SK-N-SH treated with all-trans-retinoic acid at 6 μM for 48 hours (cell line): ENCODE data around the gene LSAMP.

ENCODE experiments used
- ATAC-seq: fragments of 200-7000 bp; cut with Tn5 transposase; 3 replicates; pipeline ENCODE4 v1.9.1; 2020; ENCODE audit warnings: mild to moderate bottlenecking, moderate library complexity
- ARNTL ChIP-seq: fragments of 450-650 bp; formaldehyde crosslinking; IDR thresholded peaks from 2 replicates; pipeline ENCODE4 v1.5.0; 2020; ENCODE audit warnings: low read depth, mild to moderate bottlenecking, moderate library complexity, borderline replicate concordance
- BACH2 ChIP-seq: fragments of 250-450 bp; sonication (Bioruptor Pico); IDR thresholded peaks from 2 replicates; pipeline ENCODE4 v1.9.0; 2021; ENCODE audit warnings: mild to moderate bottlenecking, borderline replicate concordance
- CSDC2 ChIP-seq: fragments of 250-450 bp; sonication (Bioruptor Pico); IDR thresholded peaks from 2 replicates; pipeline ENCODE4 v1.5.0; 2020; ENCODE audit warnings: mild to moderate bottlenecking, moderate library complexity
- GLIS3 ChIP-seq: fragments of 250-450 bp; sonication (Bioruptor Pico); IDR thresholded peaks from 2 replicates; pipeline ENCODE4 v1.5.0; 2020; ENCODE audit warnings: mild to moderate bottlenecking, moderate library complexity
- ISL1 ChIP-seq: fragments of 250-450 bp; sonication (Bioruptor Pico); IDR thresholded peaks from 2 replicates; pipeline ENCODE4 v2.1.2; 2022; ENCODE audit warnings: mild to moderate bottlenecking, moderate library complexity
- OSR1 ChIP-seq: fragments of 250-450 bp; sonication (Bioruptor Pico); IDR thresholded peaks from 2 replicates; pipeline ENCODE4 v1.8.0; 2022; ENCODE audit warnings: moderate library complexity, mild to moderate bottlenecking, inconsistent platforms
- RARB ChIP-seq: fragments of 250-450 bp; sonication (Bioruptor Pico); IDR thresholded peaks from 2 replicates; pipeline ENCODE4 v1.8.0; 2021; ENCODE audit warnings: mild to moderate bottlenecking, moderate library complexity
- SNAI2 ChIP-seq: fragments of 250-450 bp; sonication (Bioruptor Pico); IDR thresholded peaks from 2 replicates; pipeline ENCODE4 v1.5.0; 2020; ENCODE audit warnings: mild to moderate bottlenecking, moderate library complexity
- TCF4 ChIP-seq: fragments of 250-450 bp; sonication (Bioruptor Pico); IDR thresholded peaks from 2 replicates; pipeline ENCODE4 v1.8.0; 2021; ENCODE audit warnings: mild to moderate bottlenecking, moderate library complexity, borderline replicate concordance
- TOX ChIP-seq: fragments of 250-450 bp; sonication (Bioruptor Pico); IDR thresholded peaks from 2 replicates; pipeline ENCODE4 v1.8.0; 2021; ENCODE audit warnings: mild to moderate bottlenecking, moderate library complexity, borderline replicate concordance
- ZC3H10 ChIP-seq: fragments of 250-450 bp; sonication (Bioruptor Pico); IDR thresholded peaks from 2 replicates; pipeline ENCODE4 v1.5.1; 2021; ENCODE audit warnings: mild to moderate bottlenecking, moderate library complexity
- ZFP3 ChIP-seq: fragments of 250-450 bp; sonication (Bioruptor Pico); IDR thresholded peaks from 2 replicates; pipeline ENCODE4 v1.5.0; 2020; ENCODE audit warnings: mild to moderate bottlenecking, moderate library complexity
- ZFP30 ChIP-seq: fragments of 450-650 bp; formaldehyde crosslinking; IDR thresholded peaks from 2 replicates; pipeline ENCODE4 v1.5.0; 2022; ENCODE audit warnings: mild to moderate bottlenecking, moderate library complexity
- ZNF565 ChIP-seq: fragments of 450-650 bp; formaldehyde crosslinking; conservative IDR thresholded peaks from 2 replicates; pipeline ENCODE4 v1.5.0; 2020; ENCODE audit warnings: low read depth, mild to moderate bottlenecking, moderate library complexity
- ZNF70 ChIP-seq: fragments of 450-650 bp; formaldehyde crosslinking; IDR thresholded peaks from 2 replicates; pipeline ENCODE4 v1.5.0; 2020; ENCODE audit warnings: mild to moderate bottlenecking, moderate library complexity
- ZNF8 ChIP-seq: fragments of 450-650 bp; formaldehyde crosslinking; IDR thresholded peaks from 2 replicates; pipeline ENCODE4 v1.5.0; 2020; ENCODE audit warnings: mild to moderate bottlenecking, moderate library complexity
- TF ChIP-seq, protein P1 (sequence below): fragments of 250-450 bp; sonication (Bioruptor Pico); IDR thresholded peaks from 2 replicates; pipeline ENCODE4 v1.5.1; 2020; ENCODE audit warnings: low read depth, mild to moderate bottlenecking, moderate library complexity
- TF ChIP-seq, protein P2 (sequence below): fragments of 250-450 bp; sonication (Bioruptor Pico); IDR thresholded peaks from 2 replicates; pipeline ENCODE4 v1.5.1; 2021; ENCODE audit warnings: mild to moderate bottlenecking, moderate library complexity
- TF ChIP-seq, protein P3 (sequence below): fragments of 250-450 bp; sonication (Bioruptor Pico); IDR thresholded peaks from 2 replicates; pipeline ENCODE4 v1.8.0; 2020; ENCODE audit warnings: mild to moderate bottlenecking, moderate library complexity, borderline replicate concordance
- TF ChIP-seq, protein P4 (sequence below): fragments of 250-450 bp; sonication (Bioruptor Pico); IDR thresholded peaks from 2 replicates; pipeline ENCODE4 v1.8.0; 2021; ENCODE audit warnings: low read depth, mild to moderate bottlenecking, moderate library complexity, borderline replicate concordance

LSAMP gene

DNA sequence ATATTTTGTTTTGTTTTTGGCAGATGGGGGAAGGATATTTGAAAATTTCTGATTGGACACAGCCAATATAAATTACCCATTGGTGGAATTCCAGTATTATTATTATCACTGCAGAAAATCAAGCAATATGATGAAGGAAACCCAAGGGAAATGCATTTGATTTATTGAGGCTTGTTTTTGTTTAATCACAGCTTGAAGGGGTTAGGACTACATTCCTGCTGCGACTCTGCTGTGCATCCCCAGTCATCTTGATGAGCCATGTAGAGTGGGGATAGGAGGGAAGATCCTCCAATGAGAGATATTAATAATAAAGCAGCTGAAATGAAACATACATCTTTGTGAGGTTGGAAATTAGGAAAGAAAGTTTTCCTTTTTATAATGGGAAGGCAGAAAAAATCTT is 613.4 kb downstream of the LSAMP start:
- TF ChIP-seq SNAI2 (CRISPR knock-in tag) (no peak), GLIS3 (CRISPR knock-in tag) (no peak), ISL1 (CRISPR knock-in tag) (no peak), ARNTL (CRISPR knock-in tag) (no peak), OSR1 (no peak), ZNF8 (CRISPR knock-in tag) (no peak), ZC3H10 (no peak), ZFP30 (CRISPR knock-in tag) (no peak), BACH2 (CRISPR knock-in tag) (no peak), TOX (CRISPR knock-in tag) (no peak)
- TF ChIP-seq, protein P1, sequence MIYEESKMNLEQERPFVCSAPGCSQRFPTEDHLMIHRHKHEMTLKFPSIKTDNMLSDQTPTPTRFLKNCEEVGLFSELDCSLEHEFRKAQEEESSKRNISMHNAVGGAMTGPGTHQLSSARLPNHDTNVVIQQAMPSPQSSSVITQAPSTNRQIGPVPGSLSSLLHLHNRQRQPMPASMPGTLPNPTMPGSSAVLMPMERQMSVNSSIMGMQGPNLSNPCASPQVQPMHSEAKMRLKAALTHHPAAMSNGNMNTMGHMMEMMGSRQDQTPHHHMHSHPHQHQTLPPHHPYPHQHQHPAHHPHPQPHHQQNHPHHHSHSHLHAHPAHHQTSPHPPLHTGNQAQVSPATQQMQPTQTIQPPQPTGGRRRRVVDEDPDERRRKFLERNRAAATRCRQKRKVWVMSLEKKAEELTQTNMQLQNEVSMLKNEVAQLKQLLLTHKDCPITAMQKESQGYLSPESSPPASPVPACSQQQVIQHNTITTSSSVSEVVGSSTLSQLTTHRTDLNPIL: no peak
- TF ChIP-seq, protein P2, sequence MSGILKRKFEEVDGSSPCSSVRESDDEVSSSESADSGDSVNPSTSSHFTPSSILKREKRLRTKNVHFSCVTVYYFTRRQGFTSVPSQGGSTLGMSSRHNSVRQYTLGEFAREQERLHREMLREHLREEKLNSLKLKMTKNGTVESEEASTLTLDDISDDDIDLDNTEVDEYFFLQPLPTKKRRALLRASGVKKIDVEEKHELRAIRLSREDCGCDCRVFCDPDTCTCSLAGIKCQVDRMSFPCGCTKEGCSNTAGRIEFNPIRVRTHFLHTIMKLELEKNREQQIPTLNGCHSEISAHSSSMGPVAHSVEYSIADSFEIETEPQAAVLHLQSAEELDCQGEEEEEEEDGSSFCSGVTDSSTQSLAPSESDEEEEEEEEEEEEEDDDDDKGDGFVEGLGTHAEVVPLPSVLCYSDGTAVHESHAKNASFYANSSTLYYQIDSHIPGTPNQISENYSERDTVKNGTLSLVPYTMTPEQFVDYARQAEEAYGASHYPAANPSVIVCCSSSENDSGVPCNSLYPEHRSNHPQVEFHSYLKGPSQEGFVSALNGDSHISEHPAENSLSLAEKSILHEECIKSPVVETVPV (CRISPR knock-in tag): no peak
- TF ChIP-seq, protein P3, sequence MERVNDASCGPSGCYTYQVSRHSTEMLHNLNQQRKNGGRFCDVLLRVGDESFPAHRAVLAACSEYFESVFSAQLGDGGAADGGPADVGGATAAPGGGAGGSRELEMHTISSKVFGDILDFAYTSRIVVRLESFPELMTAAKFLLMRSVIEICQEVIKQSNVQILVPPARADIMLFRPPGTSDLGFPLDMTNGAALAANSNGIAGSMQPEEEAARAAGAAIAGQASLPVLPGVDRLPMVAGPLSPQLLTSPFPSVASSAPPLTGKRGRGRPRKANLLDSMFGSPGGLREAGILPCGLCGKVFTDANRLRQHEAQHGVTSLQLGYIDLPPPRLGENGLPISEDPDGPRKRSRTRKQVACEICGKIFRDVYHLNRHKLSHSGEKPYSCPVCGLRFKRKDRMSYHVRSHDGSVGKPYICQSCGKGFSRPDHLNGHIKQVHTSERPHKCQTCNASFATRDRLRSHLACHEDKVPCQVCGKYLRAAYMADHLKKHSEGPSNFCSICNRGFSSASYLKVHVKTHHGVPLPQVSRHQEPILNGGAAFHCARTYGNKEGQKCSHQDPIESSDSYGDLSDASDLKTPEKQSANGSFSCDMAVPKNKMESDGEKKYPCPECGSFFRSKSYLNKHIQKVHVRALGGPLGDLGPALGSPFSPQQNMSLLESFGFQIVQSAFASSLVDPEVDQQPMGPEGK (CRISPR knock-in tag): no peak
- ATAC-seq: no peak

DNA sequence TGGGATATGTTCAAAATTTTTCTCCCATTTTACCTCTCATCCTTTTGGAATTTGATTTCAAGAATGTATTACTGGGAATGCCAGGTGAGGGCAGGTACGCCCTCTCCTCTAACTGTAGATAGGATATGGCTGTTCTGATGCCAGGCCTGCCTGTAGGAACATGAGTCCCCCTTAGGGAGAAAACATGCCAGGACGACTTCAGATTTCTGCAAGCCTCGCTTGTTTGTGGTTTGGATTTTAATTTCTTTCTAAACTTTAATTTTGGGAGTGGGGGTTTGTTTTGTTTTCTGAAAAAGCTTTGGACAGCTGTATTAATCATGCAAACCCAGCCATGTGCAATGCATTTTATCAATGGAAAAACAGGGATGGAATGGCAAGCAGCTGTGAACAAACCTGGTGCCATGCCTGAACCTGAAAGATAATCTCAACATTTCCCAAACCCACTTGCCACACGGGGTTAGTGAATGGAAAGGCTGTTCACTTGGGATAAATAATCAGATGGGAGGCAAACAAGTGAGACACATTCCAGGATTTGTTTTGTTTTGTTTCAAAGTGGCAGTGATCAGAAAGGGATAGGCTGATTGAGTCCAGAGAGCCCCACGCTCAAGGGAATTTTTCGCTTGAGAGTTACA is 614.4 kb downstream of the LSAMP start:
- no peak for ATAC-seq
- TF ChIP-seq BACH2 (CRISPR knock-in tag) (no peak), ZNF565 (CRISPR knock-in tag) (no peak), RARB (CRISPR knock-in tag) (no peak), OSR1 (no peak), ISL1 (CRISPR knock-in tag) (no peak), TOX (CRISPR knock-in tag) (no peak), CSDC2 (CRISPR knock-in tag) (no peak), ZFP3 (CRISPR knock-in tag) (no peak), TCF4 (CRISPR knock-in tag) (no peak), ZNF70 (CRISPR knock-in tag) (no peak), ARNTL (CRISPR knock-in tag) (no peak), SNAI2 (CRISPR knock-in tag) (no peak), ZC3H10 (no peak), ZFP30 (CRISPR knock-in tag) (no peak)
- TF ChIP-seq, protein P4, sequence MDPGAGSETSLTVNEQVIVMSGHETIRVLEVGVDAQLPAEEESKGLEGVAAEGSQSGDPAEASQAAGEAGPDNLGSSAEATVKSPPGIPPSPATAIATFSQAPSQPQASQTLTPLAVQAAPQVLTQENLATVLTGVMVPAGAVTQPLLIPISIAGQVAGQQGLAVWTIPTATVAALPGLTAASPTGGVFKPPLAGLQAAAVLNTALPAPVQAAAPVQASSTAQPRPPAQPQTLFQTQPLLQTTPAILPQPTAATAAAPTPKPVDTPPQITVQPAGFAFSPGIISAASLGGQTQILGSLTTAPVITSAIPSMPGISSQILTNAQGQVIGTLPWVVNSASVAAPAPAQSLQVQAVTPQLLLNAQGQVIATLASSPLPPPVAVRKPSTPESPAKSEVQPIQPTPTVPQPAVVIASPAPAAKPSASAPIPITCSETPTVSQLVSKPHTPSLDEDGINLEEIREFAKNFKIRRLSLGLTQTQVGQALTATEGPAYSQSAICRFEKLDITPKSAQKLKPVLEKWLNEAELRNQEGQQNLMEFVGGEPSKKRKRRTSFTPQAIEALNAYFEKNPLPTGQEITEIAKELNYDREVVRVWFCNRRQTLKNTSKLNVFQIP (CRISPR knock-in tag): no peak
- TF ChIP-seq, protein P1: no peak
- TF ChIP-seq, all 23 proteins: peak for 0

DNA sequence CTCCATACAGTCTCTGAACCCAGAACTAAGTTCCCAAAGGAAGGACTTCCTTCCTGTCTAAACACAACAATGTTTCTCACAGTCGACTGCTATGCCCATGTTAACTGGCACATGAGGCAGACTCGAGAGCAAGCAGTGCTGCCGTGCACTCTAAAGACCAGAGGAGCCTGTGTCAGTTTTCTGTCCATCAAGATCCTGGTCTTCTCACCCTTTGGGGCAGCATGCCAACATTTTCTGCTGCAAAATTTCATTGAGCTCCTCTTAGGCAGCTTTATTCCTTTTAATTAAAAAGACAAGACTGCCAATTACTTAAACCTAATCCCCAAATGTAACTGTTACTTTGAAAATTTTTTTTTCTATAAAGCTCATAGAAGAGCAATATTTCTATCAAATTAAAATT is 616.9 kb downstream of the LSAMP start:
- TF ChIP-seq ZC3H10 (no peak), ZFP30 (CRISPR knock-in tag) (no peak), BACH2 (CRISPR knock-in tag) (no peak)
- TF ChIP-seq, protein P2 (CRISPR knock-in tag): no peak
- TF ChIP-seq, all 23 proteins: peak for 0
- ATAC-seq: no peak
